Ovary (tissue), 9 donors: Measurements from ENCODE around the gene GART. TPM values are rescaled to one million over a fixed set of nuclear protein-coding genes. Genes with fewer than 3 reads are reported as not detected.

Experiments
- DNase-seq, 5 donors: peaks; one replicate each; pipeline ENCODE4 v3.0.0-alpha.2; 2019 to 2020
- H3K27ac ChIP-seq, 2 donors: fragments of 200-600 bp; one replicate each; pipeline versions ENCODE4 v1.5.1 to v1.8.0; 2019 to 2022
- H3K27me3 ChIP-seq: fragments of 200-600 bp; one replicate; pipeline ENCODE4 v1.8.0; 2022
- H3K36me3 ChIP-seq: fragments of 200-600 bp; sonication (generic); one replicate; pipeline ENCODE4 v1.5.1; 2019
- H3K4me1 ChIP-seq: one replicate; pipeline ENCODE4 v1.8.1; 2013; ENCODE audit warnings: mild to moderate bottlenecking, moderate library complexity; ENCODE audit not compliant: insufficient read depth
- H3K4me3 ChIP-seq: fragments of 200-600 bp; sonication (generic); one replicate; pipeline ENCODE4 v1.5.1; 2017
- H3K9me3 ChIP-seq, 2 donors: fragments of 200-600 bp in 1 of 2; sonication (generic) in 1 of 2; one replicate each; pipeline versions ENCODE4 v1.5.1 to v1.8.1; 2013 to 2019; ENCODE audit warnings: mild to moderate bottlenecking in 1 of 2, moderate library complexity in 1 of 2
- CTCF ChIP-seq, 3 donors: fragments of 450-650 bp in 2 of 3; fragments of 200-600 bp in 1 of 3; IDR thresholded peaks; one replicate each; pipeline versions ENCODE4 v1.5.1 to v1.8.0; 2016 to 2022; ENCODE audit warnings: antibody characterized with exemption in 3 of 3, mild to moderate bottlenecking in 1 of 3
- EP300 ChIP-seq: sonication (generic); formaldehyde crosslinking; IDR thresholded peaks from one replicate; pipeline ENCODE4 v1.6.1; 2017; ENCODE audit warnings: antibody characterized with exemption
- POLR2A ChIP-seq: fragments of 450-650 bp; IDR thresholded peaks from one replicate; pipeline ENCODE4 v1.6.1; 2017; ENCODE audit warnings: antibody characterized with exemption, mild to moderate bottlenecking, moderate library complexity
- WGBS, 3 donors: extraction: QIAGEN DNeasy Blood & Tissue Kit in 1 of 3; methylation state at CpG; one replicate each; pipeline versions ENCODE4 v1.1.5 to v1.1.7; 2013 to 2017; 5-methylcytosine and 5-hydroxymethylcytosine counted together
- intact Hi-C, 4 donors: fragments of 100-400 bp; cut with DNase I; formaldehyde crosslinking; loops; one replicate each; pipeline versions ENCODE4 v1.11.0 to v1.15.1; 2022 to 2023
- polyA plus RNA-seq, 2 donors: library from polyadenylated mRNA; stranded (reverse); fragments of 200-250 nt in 1 of 2; fragments of 350-450 nt in 1 of 2; fragmentation: Illumina TruSeq in 1 of 2; extraction: RNeasy Lipid Tissue Mini Kit (QIAGEN cat#74804) in 1 of 2; gene quantifications; one replicate each; pipeline ENCODE4 v1.2.3, GENCODE V29; 2013 to 2014
- total RNA-seq, 7 donors: library from RNA; depleted of rRNA in 2 of 7; stranded (reverse); fragments of >200 nt in 2 of 7; fragmentation: NEBNext Ultra II Directional in 3 of 7; extraction: Animal tissue kit (Norgen Biotek cat#: 25700) in 3 of 7; gene quantifications; one replicate each; pipeline versions ENCODE4 v1.1.0 to v1.2.4, GENCODE V29; 2016 to 2023
- donor health status: DM: no; HTN: no; CAD: no; lungs with moderate emphysema.
- donor health status: DM: no; HTN: no; CAD: no.
- donor health status: Bipolar disorder and iron deficiency.
- donor health status: DM: yes; HTN: yes; CAD: no.
- donor health status: DM: no; HTN: no; CAD: no.
- donor health status: DM: yes; HTN: yes; CAD: no.

The GART gene
- total and polyA plus RNA-seq, 9 donors, result 17.5 to 84.4 (median 51.9) TPM

GRCh38 chr21:33537212-33537611 is 4.7 kb downstream of the GART start:
- TF ChIP-seq EP300 (no peak), CTCF (IDR thresholded peaks at IDR 0.05) (no peak), POLR2A (no peak)
- intact Hi-C loops, result no loop called here
- Histone ChIP-seq H3K27ac (no peak overlapping the region), H3K4me3 (no peak overlapping the region), H3K4me1 (peaks cover 4% of the 10 kb centered on the region), H3K9me3 (no peaks in the 10 kb centered on the region), H3K27me3 (no peaks in the 10 kb centered on the region), H3K36me3 (no peaks in the 10 kb centered on the region)
- no peak for DNase-seq
- 84 to 93% (median 89%) methylated on average over 2 of the region's 2 CpGs for WGBS, 3 donors

- TF ChIP-seq EP300 (no peak), CTCF (IDR thresholded peaks at IDR 0.05) (no peak), POLR2A (no peak)
- no peaks in the 10 kb centered on the region for H3K27me3 ChIP-seq
- intact Hi-C loops, result no loop called here
- no peaks in the 10 kb centered on the region for H3K9me3 ChIP-seq
- no peaks in the 10 kb centered on the region for H3K4me1 ChIP-seq
- no peaks in the 10 kb centered on the region for H3K36me3 ChIP-seq
- 80 to 91% (median 81%) methylated on average over 3 of the region's 3 CpGs for WGBS, 3 donors
- H3K4me3 ChIP-seq, result no peak overlapping the region
- no peak overlapping the region for H3K27ac ChIP-seq
- DNase-seq, result no peak
These were observed 10.9 kb downstream of the GART start for GRCh38 chr21:33531007-33531406.

GRCh38 chr21:33522953-33523349 is 19.0 kb downstream of the GART start:
- DNase-seq, result no peak
- TF ChIP-seq EP300, result no peak
- TF ChIP-seq CTCF (IDR thresholded peaks at IDR 0.05), result no peak
- no peak for TF ChIP-seq POLR2A
- no peaks in the 10 kb centered on the region for H3K27me3 ChIP-seq
- intact Hi-C loops, result no loop called here
- H3K36me3 ChIP-seq, result no peaks in the 10 kb centered on the region
- H3K27ac ChIP-seq, result no peak overlapping the region
- no peaks in the 10 kb centered on the region for H3K9me3 ChIP-seq
- no peak overlapping the region for H3K4me3 ChIP-seq
- 28 to 68% (median 31%) methylated on average over 1 of the region's 1 CpG for WGBS, 3 donors
- no peaks in the 10 kb centered on the region for H3K4me1 ChIP-seq

- Histone ChIP-seq H3K27me3 (no peaks in the 10 kb centered on the region), H3K27ac (no peak overlapping the region), H3K4me1 (no peaks in the 10 kb centered on the region), H3K36me3 (no peaks in the 10 kb centered on the region), H3K4me3 (no peak overlapping the region), H3K9me3 (no peaks in the 10 kb centered on the region)
- 67 to 75% (median 69%) methylated on average over 5 of the region's 5 CpGs for WGBS, 3 donors
- no peak for TF ChIP-seq POLR2A
- TF ChIP-seq CTCF (IDR thresholded peaks at IDR 0.05), result no peak
- TF ChIP-seq EP300, result no peak
- no peak for DNase-seq
- intact Hi-C loops, result no loop called here
These were observed 19.5 kb downstream of the GART start for GRCh38 chr21:33522297-33522952.
